ENCODE data around the gene CFAP97D2.

The CFAP97D2 gene

DNA sequence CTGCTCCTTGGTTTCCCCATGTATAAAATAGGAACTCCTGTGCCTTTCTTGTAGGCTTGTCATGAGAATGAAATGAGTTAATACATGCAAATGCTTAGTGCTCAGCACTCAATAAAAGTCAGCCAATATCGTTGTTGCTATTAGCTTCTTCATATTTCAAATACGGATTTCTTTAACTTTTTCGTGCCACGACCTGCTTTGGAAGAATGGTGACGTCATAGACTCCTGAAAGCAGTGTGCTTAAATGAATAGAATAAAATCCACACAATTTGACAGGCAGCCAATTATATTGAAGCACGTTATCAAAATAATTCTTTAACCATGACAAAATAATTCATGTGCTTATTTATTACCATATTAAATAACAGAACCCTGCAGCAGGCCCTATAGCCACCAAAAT lies 29.1 kb downstream of the CFAP97D2 start:
- TF ChIP-seq, protein P1, sequence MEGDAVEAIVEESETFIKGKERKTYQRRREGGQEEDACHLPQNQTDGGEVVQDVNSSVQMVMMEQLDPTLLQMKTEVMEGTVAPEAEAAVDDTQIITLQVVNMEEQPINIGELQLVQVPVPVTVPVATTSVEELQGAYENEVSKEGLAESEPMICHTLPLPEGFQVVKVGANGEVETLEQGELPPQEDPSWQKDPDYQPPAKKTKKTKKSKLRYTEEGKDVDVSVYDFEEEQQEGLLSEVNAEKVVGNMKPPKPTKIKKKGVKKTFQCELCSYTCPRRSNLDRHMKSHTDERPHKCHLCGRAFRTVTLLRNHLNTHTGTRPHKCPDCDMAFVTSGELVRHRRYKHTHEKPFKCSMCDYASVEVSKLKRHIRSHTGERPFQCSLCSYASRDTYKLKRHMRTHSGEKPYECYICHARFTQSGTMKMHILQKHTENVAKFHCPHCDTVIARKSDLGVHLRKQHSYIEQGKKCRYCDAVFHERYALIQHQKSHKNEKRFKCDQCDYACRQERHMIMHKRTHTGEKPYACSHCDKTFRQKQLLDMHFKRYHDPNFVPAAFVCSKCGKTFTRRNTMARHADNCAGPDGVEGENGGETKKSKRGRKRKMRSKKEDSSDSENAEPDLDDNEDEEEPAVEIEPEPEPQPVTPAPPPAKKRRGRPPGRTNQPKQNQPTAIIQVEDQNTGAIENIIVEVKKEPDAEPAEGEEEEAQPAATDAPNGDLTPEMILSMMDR (IDR thresholded peaks at IDR 0.05; ENCODE audit: control extremely low read depth, extremely low read depth, low read depth, missing control alignments) = no peak
- POLR2A ChIA-PET = no interaction called here
- DNase-seq (ENCODE audit: extremely low spot score) = no peak
- CTCF ChIA-PET = interaction anchor here (1.8 kb wide), 1 partner anchor 19 kb away, joined by 6 read pairs; no protein-coding TSS in a partner anchor

DNA sequence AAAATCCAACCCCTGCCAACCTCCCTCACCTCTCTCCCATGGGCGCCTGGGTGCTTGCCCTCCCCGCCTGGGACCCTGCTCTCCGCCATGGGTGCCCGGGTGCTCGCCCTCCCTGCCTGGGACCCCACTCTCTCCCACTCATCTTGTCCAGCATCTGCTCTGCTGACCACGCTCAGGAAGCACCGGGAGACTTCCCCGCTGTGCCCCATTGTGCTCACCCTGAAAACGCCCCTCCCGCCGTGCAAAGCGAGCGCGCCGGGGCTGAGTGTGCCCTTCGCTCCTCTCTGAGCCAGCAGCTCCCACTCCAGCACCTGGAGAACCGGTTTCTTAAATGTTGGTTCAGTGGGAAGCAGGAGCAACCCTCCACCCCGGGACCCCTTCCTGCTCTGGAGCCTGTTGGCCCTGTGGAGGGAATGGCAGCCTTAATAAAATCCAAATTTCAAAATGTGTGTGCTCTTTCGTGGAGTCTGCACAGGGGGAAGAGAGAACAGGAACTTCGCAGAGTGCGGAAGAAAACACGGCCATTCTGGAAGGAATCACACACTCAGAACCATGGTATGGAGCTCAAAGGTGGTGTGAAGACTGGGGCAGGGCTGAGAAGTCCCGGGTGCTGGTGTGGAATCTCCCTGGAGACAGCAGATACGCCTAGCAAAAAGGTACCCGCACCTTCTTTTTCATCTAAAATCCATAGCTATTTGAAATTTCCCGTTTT lies 32.5 kb downstream of the CFAP97D2 start:
- no peak for DNase-seq (ENCODE audit: extremely low spot score)
- ChIA-PET CTCF (no interaction called here), POLR2A (no interaction called here)
- TF ChIP-seq, protein P1 (IDR thresholded peaks at IDR 0.05; ENCODE audit: control extremely low read depth, extremely low read depth, low read depth, missing control alignments) = no peak

DNA sequence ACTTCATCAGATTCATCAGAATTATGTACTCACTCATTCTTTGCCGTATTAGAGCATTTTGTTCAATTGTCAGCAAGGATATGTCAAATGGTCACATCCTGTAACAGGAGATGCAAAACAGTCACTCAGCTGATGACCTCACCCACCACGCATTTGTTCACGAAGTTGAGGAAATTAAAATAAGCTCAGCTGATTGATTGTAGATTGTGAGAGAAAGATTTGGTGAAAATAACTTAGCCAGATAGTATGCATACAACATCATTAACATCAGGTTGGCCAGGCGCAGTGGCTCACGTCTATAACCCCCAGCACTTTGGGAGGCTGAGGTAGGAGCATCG lies 33.1 kb downstream of the CFAP97D2 start:
- TF ChIP-seq, protein P1 (IDR thresholded peaks at IDR 0.05; ENCODE audit: control extremely low read depth, extremely low read depth, low read depth, missing control alignments) = no peak
- CTCF ChIA-PET = no interaction called here

DNA sequence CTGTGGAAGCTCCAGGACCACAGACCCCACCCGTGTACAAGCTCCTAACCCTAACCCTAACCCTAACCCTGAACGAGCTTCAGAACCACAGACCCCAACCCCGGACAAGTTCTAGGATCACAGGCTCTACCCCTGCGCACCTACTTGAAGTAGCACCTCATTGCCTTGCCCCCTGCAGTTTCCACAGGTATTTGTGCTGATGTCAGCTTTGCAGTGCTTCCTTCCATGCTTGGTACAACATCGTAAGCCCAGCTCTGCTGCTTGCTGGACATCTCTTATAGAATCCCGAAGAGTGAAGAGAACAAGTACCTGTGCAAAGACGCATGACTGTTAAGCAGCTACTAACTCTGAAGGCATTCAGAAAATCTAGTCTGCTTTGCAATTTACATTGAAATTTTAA lies 34.9 kb downstream of the CFAP97D2 start:
- ChIA-PET POLR2A (no interaction called here), CTCF (interaction anchor here (1.1 to 2.1 kb wide), 4 partner anchors 8 to 14 kb away, joined by 3 to 4 read pairs (median 4); no protein-coding TSS in a partner anchor)
- DNase-seq (ENCODE audit: extremely low spot score) = no peak
- TF ChIP-seq, protein P1 (IDR thresholded peaks at IDR 0.05; ENCODE audit: control extremely low read depth, extremely low read depth, low read depth, missing control alignments) = no peak

More for the DNA sequence above, 33.1 kb downstream of the CFAP97D2 start:
- POLR2A ChIA-PET = no interaction called here
- DNase-seq (ENCODE audit: extremely low spot score) = no peak

DNA sequence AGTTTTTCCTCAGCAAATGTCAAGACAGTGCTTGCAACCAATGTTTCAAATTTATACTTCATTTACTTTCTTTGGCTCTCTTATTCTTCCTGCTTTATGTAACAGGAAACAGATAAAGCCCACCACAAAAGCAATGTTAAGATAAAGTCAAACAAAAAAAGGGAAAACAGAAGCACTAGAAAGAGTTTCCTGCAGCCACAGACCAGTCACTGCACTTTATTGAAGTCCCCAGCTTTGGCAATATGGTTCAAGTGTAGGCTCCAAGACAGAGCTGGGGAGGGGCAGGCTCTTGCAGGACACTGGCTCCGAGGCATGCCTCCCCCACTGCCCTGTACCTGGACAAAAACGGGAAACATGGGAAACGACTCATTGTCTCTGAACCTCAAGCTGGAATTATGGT lies 40.3 kb downstream of the CFAP97D2 start:
- POLR2A ChIA-PET = no interaction called here
- no peak for DNase-seq (ENCODE audit: extremely low spot score)
- TF ChIP-seq, protein P1 (IDR thresholded peaks at IDR 0.05; ENCODE audit: control extremely low read depth, extremely low read depth, low read depth, missing control alignments) = no peak
- CTCF ChIA-PET = interaction anchor here (1.0 kb wide), 2 partner anchors 9 to 14 kb away, joined by 3 to 4 read pairs; no protein-coding TSS in a partner anchor

DNA sequence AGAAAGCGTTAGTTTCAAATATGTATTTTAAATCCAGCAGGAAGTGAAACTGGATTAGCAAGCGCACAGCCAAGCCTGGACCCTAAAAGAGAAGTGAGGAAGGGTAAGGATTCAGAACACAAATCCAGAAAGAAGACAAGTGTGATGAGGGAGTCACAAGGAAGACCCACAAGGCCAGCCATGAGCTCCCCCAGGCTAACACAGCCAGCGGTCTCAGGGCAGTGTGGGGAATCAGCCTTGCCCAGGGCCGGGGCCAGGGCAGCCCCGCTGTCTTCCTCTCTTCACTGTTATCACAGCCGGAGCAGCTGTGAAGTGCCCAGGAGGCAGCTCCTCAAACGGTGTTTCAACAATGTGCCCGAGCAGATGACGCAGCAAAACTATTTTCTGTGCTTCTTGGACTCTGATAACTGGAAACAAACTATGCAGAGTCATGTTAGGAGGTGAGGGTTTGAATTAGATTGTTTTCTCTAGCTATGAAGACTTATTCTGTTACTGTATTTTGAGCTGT lies 43.5 kb downstream of the CFAP97D2 start:
- ChIA-PET POLR2A (no interaction called here), CTCF (interaction anchor here (1.0 to 1.3 kb wide), 2 partner anchors 9 to 269 kb away, joined by 3 to 4 read pairs; no protein-coding TSS in a partner anchor)
- DNase-seq (ENCODE audit: extremely low spot score) = no peak
- TF ChIP-seq, protein P1 (IDR thresholded peaks at IDR 0.05; ENCODE audit: control extremely low read depth, extremely low read depth, low read depth, missing control alignments) = no peak
